ENCODE measurements around the gene IL7R.

Gene IL7R, protein sequence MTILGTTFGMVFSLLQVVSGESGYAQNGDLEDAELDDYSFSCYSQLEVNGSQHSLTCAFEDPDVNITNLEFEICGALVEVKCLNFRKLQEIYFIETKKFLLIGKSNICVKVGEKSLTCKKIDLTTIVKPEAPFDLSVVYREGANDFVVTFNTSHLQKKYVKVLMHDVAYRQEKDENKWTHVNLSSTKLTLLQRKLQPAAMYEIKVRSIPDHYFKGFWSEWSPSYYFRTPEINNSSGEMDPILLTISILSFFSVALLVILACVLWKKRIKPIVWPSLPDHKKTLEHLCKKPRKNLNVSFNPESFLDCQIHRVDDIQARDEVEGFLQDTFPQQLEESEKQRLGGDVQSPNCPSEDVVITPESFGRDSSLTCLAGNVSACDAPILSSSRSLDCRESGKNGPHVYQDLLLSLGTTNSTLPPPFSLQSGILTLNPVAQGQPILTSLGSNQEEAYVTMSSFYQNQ

DNA sequence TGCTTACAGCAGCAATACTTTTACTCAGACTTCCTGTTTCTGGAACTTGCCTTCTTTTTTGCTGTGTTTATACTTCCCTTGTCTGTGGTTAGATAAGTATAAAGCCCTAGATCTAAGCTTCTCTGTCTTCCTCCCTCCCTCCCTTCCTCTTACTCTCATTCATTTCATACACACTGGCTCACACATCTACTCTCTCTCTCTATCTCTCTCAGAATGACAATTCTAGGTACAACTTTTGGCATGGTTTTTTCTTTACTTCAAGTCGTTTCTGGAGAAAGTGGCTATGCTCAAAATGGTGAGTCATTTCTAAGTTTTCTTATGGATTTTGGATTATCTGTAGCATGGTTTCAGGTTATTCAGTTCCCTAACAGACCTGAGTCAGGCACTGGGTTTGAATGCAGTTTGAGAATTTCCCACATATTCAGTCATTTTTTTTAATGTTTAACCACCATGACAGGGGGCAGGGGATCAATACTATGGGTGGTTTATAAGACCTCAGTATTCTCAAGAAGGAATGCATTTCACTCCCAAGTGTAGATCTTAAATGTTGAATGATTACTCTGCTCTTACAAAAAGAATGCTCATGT lies at the start of gene IL7R:
IL7R (plus strand) TSS at position 127 of the 587 bp plus-strand sequence; CDS start at position 214, 87 bp downstream.
- DNase-seq: no peak

DNA sequence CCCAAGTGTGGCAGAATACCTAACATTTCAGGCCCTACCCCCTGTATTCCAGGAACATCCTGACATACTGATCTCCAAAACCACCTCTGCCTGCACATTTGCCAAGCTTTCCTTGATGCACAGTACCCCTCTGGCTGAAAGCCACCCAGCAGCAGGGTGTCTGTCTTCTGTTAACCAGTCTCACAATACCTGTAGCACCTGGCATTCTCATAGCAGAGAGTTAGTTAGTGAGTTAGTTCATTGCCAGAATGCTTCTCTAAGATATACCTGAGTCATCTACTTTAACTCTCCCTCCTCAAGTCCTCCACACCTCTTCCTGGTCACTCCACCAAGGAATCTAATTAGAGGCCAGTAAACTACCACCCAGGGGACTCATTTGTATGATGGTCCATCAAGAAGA lies 46.1 kb upstream of the IL7R start:
- no peak for DNase-seq

DNA sequence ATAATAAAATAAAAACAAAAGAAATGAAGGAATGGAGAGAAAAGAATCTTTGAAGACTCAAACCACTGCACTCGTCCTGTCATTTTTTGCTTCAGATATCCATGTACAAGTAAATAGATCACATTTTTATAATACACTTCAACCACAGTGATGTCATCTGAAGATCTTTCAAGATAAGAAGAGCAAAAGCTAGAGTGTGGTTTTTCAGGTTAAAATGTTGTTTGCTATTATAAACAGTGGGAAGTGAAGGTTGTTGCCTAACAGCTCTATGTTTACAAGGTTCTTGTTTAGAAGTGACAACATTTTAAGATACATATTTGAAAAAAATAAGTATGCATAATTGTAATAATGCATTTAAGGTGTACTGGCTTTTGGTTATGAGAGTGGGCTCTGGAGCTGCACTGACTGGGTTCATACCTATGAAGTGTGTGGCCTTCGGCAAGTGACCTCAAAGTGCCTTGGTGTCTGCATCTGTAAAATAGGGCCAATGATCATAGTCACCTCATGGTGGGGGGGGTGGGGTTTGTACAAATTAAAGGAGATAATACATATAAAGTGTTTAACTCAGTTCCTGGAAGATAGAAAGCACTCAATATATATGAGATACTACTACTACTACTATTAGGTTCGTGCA lies 45.5 kb upstream of the IL7R start:
- no peak for DNase-seq

DNA sequence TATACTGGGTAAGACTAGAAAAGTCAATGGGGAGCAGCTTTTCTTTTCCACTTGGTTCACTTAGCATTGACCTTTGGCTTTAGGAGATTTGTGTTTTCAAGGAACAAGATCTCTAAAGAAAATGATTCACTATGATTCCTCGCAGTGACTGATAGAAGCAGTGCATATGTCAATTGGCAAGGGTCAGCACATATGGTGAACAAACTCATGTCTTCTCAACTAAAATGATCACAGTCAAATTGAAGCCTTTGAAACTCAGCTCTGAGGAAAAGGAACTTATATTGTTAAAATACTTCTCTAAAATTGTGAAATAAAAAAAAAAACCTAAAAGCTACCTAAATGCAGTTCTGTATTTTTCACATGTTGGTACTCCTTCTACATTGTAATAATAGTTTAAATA lies 43.2 kb upstream of the IL7R start:
- DNase-seq: no peak

DNA sequence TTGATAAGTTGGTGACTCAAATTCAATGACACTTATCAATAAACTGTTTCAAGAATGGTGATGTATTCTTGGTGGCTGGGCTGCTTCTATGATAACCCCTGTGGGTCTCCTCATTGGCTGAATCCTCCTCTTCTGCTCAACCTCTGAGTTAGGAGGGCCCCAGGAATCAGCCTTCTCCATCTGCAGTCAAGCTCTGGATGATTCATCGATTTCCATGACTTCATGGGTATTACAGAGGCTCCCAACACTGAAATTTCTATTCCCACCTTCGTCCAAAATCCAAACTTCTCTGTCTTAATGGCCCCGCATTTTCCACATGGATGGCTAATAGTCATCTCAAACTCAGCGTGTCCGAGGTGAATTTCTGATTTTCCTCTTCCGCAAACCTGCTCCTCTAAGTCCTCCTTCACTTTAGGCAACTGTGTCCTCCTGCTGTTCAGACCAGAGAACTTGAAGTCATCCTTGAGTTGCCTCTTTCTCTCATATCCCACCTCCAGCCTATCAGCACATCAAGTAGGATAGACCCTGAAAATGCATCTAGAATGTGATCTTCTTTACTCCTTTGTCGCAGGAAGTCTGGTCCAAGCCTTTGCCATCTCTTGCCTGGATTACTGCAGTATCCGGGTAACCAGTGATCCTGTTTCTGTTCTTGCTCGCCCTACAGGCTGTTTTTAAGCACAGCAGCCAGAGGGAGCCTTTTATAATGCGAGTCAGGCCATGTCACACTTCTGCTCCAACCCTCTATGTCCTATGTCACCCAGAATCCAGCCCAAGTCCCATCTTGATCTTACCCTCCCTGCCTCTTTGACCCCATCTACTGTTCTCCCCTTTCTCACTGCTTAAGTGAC lies 41.4 kb upstream of the IL7R start:
- DNase-seq: no peak

DNA sequence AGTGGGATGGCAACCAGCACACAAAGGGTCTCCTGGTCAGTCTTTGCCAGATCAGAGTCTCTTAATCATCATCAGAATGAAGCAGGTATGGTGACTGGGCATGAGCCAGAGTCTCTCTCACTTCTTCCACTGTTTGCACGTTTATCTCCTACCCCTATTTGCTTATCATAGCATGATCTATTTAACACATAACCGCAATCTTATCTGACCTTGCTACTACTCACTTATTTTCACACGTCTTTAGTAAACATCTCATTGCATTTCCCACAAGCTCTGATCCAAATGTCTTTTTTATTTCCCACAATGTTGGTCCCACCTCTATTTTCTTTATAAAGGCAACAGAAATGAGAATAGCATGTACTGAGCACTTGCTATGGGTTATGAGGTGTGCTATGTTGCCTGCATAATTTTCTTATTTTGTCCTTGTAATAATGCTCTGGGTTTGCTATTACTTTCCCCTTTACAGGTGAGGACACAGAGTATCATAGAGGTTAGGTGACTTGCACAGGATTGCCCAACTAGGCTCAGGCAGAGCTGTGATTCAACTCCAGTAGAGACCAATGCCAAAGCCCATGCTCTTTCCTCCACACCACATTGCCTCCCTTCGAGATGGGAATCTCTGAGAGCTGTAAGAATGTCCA lies 39.7 kb upstream of the IL7R start:
- no peak for DNase-seq

DNA sequence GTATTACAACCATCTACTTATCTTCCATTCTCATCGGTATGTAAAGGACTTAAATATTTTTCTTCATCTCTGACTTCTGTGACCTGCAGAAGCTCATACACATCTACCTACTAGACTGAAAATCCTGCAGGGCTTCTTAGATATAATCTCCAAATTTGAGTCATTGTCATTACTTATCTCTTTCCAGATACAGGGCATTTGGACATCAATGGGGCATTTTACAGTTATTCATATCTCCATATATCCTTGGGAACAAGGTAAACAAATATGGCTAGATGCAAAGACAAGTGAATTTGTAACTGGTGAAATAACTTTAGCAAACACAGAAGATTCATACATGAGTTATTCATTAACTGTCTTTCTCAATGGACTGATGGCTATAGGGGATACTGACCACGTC lies 37.7 kb upstream of the IL7R start:
- no peak for DNase-seq

DNA sequence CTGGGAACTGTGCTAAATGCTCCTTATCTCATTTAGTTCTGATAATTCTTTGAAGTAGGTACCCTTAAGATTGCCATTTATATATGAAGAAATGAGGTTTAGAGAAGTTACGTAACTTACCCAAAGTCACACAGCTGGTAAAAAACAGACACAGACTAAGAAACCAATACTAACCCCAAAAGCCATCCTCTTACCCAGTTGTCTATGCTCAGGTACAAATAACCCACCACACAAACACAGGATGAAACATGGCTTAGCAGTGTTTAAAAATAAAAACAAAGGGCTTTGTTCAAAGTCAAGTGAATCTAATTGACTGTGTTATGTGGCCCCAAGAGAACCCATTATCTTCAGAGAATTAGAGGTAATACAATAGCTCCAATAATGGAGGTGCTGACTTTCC lies 37.0 kb upstream of the IL7R start:
- DNase-seq: no peak

DNA sequence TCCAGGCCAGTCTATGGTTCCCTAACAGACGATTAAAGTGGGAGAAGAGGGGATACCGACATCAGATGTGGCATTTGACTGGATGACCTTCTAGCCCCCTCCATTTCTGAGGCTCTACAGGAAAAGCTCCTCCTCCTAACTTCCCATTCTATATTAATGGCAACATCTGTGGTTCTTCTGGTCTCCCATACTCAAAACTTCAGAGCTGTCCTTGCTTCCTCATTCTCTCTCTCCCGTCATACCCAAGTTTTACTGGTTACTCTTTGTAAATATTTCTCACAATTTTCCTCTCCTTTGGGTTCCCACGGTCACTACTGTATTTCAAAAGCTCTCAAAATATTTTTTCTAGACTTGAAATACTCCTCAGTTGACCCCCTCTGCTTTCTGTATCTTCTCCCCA lies 36.0 kb upstream of the IL7R start:
- no peak for DNase-seq

DNA sequence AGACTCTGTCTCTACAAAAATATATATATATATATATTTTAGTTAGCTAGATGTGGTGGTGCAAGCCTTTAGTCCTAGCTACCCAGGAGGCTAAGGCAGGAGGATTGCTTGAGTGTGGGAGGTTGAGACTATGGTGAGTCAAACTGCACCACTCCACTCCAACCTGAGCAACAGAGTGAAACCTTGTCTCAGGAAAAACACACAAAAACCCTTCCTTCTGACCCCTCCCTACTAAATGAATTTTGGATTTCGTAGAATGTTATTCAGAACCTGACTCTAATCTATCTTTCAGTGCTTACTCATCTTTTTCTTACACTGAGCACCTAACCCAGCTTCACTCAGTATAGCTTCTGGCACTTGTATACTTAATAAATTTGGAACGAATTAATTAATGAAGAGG lies 35.2 kb upstream of the IL7R start:
- DNase-seq: no peak

DNA sequence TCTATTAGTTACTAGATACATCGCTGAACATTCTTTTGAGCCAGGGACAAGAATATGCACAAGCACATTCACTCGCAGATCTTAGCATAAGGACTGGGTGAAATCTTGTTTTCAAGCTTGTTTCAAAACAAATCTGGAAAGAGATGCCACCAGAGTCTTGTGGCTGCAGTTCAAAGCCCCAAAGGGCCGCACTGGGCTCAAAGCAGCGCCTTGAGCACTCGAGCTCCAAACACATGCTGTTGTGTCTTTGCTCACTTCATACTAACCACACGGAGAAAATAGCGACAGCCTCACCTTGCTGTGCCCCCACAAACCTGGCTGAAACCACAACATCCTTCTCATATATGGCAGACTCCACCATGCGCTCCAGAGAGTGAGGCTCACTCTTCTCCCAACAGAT lies 34.2 kb upstream of the IL7R start:
- DNase-seq: no peak

DNA sequence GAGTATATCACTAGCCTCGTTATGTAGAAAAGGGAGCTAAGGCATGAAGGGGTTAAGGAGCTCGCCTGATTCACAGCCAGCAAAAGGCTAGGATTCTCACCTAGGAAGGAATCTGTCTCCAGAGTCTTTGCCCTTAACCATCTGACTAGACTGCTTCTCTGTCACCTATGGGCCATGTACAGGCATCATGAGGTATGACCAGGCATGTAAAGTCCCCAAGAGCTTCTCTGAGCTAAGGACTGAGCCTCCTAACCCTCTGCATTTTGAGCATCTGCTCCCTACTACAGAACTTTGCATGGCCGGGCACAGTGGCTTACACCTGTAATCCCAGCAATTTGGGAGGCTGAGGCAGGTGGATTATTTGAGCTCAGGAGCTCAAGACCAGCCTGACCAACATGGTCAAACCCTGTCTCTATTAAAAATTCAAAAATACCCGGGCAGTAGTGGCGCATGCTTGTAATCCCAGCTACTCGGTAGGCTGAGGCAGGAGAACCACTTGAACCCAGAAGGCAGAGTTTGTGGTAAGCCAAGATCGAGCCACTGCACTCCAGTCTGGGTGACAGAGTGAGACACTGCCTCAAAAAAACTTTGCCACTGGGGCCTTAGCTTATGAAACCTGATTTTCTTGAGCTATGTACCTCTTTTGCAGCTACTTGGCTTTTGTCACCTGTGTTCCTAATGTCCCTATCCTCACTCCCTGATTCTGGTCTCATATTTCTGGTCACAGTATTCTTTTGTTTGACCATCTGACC lies 33.2 kb upstream of the IL7R start:
- no peak for DNase-seq

DNA sequence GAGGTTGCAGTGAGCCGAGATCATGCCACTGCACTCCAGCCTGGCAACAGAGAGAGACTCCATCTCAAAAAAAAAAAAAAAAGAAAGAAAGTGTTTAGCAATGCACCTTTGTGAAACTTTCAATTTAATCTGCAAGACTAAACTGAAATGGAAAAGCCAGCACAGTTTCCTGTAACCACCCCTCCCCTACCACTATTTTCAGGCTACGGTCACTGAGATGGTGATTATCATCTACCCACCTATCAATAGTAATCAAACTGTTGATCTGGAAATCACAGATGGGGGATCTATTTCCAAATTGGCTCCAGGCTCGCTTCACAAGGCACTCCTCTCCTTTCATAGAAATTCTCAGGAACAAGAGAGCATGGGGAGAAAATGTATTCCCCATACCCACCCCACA lies 30.6 kb upstream of the IL7R start:
- no peak for DNase-seq

DNA sequence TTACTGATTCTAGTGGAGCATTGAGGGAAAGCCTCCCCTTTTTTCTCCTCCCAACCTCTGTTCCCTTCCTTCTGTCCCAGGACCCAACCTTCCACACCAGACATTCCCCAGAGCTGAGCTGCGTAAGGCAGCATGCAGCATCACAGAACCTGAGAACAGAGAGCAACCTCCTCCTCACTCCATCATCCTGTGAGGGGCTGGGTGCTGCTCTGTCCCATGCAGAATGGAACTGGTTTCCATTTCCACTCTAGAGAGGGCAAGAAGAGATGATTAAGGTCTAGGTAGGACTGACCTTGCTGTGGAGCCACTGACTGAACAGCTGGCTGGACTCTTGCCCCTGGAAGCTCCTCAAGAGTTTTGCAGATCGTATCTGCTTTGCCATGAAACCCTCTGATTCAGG lies 30.1 kb upstream of the IL7R start:
- no peak for DNase-seq

DNA sequence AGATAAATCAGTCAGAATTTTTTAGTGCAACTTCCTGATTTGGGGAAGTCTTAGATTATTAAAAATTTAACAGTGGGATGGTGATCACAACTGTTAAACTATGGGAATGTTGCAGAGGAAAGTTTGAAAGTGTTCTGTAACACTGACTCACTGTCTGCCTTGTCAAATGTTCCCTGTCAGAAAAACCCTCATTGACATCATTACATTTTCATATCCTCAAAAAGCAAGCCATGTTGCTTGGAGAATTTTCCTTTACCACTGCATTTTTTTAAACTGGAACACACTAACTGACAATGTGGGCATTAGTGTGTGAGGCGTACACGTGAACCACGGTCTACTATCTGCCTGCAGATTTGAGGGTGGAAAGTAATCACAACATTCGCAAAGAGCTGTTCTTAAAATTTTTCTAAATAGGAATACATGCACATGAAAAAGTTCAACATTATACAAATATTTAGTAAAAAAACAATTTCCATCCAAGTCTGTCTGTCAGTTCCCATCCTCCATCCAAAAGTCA lies 28.6 kb upstream of the IL7R start:
- no peak for DNase-seq

DNA sequence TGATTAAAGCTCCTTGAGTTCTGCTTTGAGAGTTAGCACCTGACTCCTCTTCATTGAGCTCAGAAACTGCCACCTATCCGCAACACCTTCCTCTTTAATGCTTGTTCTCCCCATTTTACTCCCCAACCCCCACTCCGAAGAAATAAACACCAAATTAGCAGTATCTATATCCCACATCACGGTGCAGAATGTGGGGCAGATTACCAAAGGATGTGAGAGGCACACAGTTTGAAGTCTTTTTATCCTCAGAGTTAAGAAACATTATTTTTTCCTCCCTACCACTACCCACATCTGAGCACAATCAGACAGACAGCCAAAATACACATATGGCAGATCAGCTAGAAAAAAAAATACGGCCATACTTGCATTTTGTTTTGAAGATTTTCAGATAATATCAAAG lies 26.1 kb upstream of the IL7R start:
- no peak for DNase-seq

DNA sequence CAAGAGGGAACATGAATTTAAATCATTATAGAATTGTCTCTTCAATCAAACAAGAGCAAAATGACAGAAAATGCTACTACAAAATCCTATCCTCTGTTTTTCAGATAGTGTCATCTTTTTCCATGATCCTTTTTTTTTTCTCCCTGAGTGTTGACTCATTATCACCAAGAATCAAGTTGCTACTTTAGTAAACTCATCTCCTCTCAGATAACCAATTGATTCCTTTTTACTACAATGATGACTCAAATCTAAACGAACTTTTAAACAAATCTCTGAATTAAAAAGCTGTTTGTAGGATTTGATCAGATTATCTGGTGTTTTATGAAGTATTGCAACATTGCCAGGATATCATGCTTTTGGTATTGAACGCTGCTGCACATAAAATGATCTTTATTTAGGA lies 23.9 kb upstream of the IL7R start:
- no peak for DNase-seq

DNA sequence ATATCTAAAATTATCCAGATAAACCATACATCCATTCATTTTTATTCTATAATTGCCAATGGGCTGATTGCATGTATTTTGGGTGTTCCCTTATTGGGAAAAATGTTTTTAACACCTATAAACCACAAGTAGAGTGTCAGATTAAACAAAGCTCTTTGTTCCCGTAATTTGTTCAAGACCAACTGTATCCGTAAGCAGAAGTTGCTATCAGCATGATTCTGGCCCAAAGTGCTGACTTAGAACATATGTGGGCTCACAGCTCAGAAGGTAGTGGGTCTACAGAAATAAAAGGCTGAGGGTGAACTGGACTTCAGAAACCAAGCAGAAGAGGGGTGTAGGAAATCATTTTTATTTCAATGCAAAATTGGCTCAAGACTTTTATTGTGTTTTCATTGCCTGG lies 23.5 kb upstream of the IL7R start:
- no peak for DNase-seq

DNA sequence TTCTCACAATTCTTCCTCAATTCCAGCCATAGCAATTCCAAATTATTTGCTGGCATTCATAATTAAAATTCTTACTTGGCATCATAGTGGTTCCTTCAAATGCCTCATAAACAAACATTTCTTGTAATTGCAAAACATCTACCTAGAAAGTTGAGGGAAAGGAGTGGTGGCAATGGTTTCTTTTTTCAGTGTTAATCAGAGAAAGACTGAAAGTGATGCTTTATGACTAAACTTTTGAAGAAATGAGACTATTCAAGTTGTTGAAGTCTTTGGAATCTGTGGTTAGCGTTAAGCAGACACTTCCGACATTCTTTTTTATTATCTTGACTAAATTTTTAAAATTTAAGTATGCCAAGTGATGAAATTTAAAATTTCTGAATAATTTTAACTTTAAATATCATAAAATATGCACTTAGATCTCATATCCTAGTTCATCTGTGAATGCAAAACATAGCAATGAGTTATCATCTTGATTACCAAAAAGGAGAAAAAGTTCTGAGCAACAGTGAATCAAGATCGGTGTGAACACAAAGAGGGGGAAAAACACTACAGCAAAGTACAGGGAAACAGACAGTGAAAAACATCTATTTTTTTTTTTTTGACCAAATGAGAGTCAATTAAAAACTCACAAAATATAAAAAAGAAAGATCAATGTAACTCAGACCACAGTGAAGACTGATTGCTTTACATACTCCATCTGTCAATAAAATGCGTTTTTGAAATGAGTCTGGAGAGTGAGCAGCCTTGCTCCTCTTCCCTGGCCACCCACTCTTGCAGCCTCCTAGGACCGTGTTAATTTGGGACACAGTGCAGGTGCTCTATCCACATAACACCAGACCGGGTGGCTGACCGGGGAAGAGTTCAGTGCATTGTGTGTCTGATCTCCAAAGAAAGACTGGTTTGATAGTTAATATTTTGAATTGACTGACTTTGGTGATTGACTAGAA lies 20.6 kb upstream of the IL7R start:
- no peak for DNase-seq

DNA sequence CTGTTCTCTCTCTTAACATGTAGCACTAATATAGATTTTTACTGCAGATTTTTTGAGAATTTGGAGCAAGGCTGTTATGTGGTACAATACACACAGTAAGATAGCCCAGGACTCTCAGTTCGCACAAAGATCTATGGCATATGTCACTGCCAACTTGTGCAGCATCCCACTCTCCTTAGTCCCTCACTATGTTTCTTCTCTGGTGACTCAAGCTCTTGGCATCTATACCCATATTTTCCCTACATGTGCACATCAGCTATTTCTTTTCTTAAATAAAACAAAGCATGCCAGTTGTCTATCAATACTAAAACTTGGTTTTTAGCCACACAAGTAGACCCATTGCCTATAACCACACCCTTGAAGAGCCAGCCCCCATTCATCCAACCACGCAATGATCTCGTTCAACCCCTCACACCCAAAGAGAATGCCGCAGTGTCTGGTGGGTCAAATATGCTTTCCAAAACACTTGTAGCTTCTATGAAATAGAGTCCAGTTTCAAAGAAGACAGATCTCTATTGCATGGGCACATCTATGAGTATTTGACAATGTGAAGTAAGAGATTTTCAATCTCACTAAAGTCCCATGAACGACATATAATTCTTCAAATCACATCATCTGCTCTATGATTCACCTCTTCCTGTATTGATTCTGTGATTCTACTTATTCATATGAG lies 18.2 kb upstream of the IL7R start:
- DNase-seq: no peak
